H1 (cell line): Measurements from ENCODE around the gene BLOC1S1. TPM values are rescaled to one million over a fixed set of nuclear protein-coding genes. Genes with fewer than 3 reads are reported as not detected.

ENCODE experiments used
- CTCF ChIA-PET: fragments of 300-600 bp; sonication (Branson Sonifier 250); formaldehyde crosslinking; loops from one replicate; lab custom pipeline; 2021; ENCODE audit not compliant: partially characterized antibody; lab: Charles Lee
- POLR2A ChIA-PET: fragments of 300-600 bp; sonication (Branson Sonifier 250); formaldehyde crosslinking; loops from one replicate; lab custom pipeline; 2021; ENCODE audit warnings: inconsistent platforms; ENCODE audit not compliant: partially characterized antibody; lab: Charles Lee
- DNase-seq, 2 experiments: peaks; one replicate each; pipeline versions ENCODE4 v3.0.0 to v3.0.0-alpha.2; 2010 to 2022; ENCODE audit warnings: low spot score in 2 of 2, low read depth in 1 of 2, mixed read lengths in 1 of 2
- FAIRE-seq: peaks from 2 replicates; lab custom pipeline; 2011; peaks lifted over from hg19 to GRCh38; lab: Jason Lieb, UNC
- H2AFZ ChIP-seq: 2 replicates; pipeline ENCODE4 v1.8.1; 2012; ENCODE audit warnings: low read length, inconsistent platforms
- H2AK5ac ChIP-seq: 2 replicates; pipeline ENCODE4 v1.6.1; 2013; ENCODE audit warnings: low read depth, low read length
- H2BK120ac ChIP-seq: replicated peaks from 2 replicates; pipeline ENCODE3; 2013; ENCODE audit warnings: low read depth, low read length, inconsistent platforms
- H2BK12ac ChIP-seq: 2 replicates; pipeline ENCODE4 v1.6.1; 2013; ENCODE audit warnings: low read depth, low read length
- H2BK15ac ChIP-seq: 2 replicates; pipeline ENCODE4 v1.6.1; 2013; ENCODE audit warnings: low read length
- H2BK20ac ChIP-seq: 2 replicates; pipeline ENCODE4 v1.6.1; 2013; ENCODE audit warnings: low read length
- H2BK5ac ChIP-seq: 2 replicates; pipeline ENCODE4 v1.6.1; 2013; ENCODE audit warnings: low read depth, low read length
- H3K14ac ChIP-seq: 2 replicates; pipeline ENCODE4 v1.6.1; 2013; ENCODE audit warnings: inconsistent platforms; ENCODE audit not compliant: insufficient read length
- H3K18ac ChIP-seq: 2 replicates; pipeline ENCODE4 v1.6.1; 2013; ENCODE audit warnings: low read length; ENCODE audit errors: extremely low read depth
- H3K23ac ChIP-seq: 2 replicates; pipeline ENCODE4 v1.6.1; 2013; ENCODE audit warnings: inconsistent platforms; ENCODE audit not compliant: insufficient read length
- H3K23me2 ChIP-seq: 2 replicates; pipeline ENCODE4 v1.6.1; 2013; ENCODE audit warnings: low read depth, low read length
- H3K27ac ChIP-seq: 2 replicates; pipeline ENCODE4 v1.6.1; 2011; ENCODE audit warnings: low read depth, low read length, inconsistent platforms
- H3K27me3 ChIP-seq, 4 experiments: replicated peaks in 1 of 4; 1 replicate in 1 of 4; 2 replicates in 3 of 4; pipeline versions ENCODE4 v1.6.1 to v1.8.1; 2011 to 2013; ENCODE audit warnings: low read length in 3 of 4, mild to moderate bottlenecking in 3 of 4, inconsistent platforms in 2 of 4, mixed read lengths in 2 of 4, moderate library complexity in 1 of 4; ENCODE audit not compliant: control insufficient read depth in 3 of 4, insufficient read depth in 3 of 4; ENCODE audit errors: extremely low read depth in 1 of 4
- H3K36me3 ChIP-seq, 4 experiments: 2 replicates each; pipeline versions ENCODE4 v1.6.1 to v1.8.1; 2011 to 2013; ENCODE audit warnings: mild to moderate bottlenecking in 4 of 4, low read length in 3 of 4, moderate library complexity in 2 of 4, control low read depth in 1 of 4, inconsistent platforms in 1 of 4; ENCODE audit not compliant: insufficient read depth in 4 of 4, control insufficient read depth in 2 of 4
- H3K4ac ChIP-seq: replicated peaks from 2 replicates; pipeline ENCODE3; 2013; ENCODE audit warnings: low read length, low read depth, mixed read lengths, inconsistent platforms; ENCODE audit not compliant: insufficient read length
- H3K4me1 ChIP-seq, 4 experiments: replicated peaks in 1 of 4; 1 replicate in 1 of 4; 2 replicates in 3 of 4; pipeline versions ENCODE4 v1.6.1 to v1.8.1; 2011 to 2013; ENCODE audit warnings: low read length in 3 of 4, inconsistent platforms in 2 of 4, mixed read lengths in 1 of 4; ENCODE audit not compliant: insufficient read depth in 4 of 4, control insufficient read depth in 3 of 4
- H3K4me2 ChIP-seq, 2 experiments: 2 replicates each; pipeline versions ENCODE4 v1.6.1 to v1.8.1; 2011 to 2013; ENCODE audit warnings: low read depth in 2 of 2, low read length in 2 of 2, control low read depth in 1 of 2, inconsistent platforms in 1 of 2, mild to moderate bottlenecking in 1 of 2; ENCODE audit not compliant: insufficient read depth in 1 of 2
- H3K4me3 ChIP-seq, 4 experiments: fragments of 200-600, 300-600 bp in 1 of 4; sonication (generic), shearing (Covaris generic), sonication (Bioruptor Twin) in 1 of 4; 2 replicates each; pipeline versions ENCODE4 v1.5.1 to v1.8.1; 2011 to 2016; ENCODE audit warnings: low read length in 4 of 4, low read depth in 3 of 4, control low read depth in 2 of 4, inconsistent platforms in 2 of 4, mild to moderate bottlenecking in 2 of 4, mixed read lengths in 1 of 4, moderate library complexity in 1 of 4; ENCODE audit not compliant: insufficient read depth in 2 of 4; ENCODE audit errors: extremely low read depth in 1 of 4
- H3K56ac ChIP-seq: replicated peaks from 2 replicates; pipeline ENCODE3; 2013; ENCODE audit warnings: low read depth, mild to moderate bottlenecking, mixed read lengths, low read length, inconsistent platforms; ENCODE audit not compliant: insufficient read length
- H3K79me1 ChIP-seq: 2 replicates; pipeline ENCODE4 v1.6.1; 2013; ENCODE audit warnings: low read depth, low read length, control low read depth
- H3K79me2 ChIP-seq, 2 experiments: 2 replicates each; pipeline versions ENCODE4 v1.6.1 to v1.8.1; 2012 to 2013; ENCODE audit warnings: low read length in 2 of 2, mild to moderate bottlenecking in 2 of 2, inconsistent platforms in 1 of 2; ENCODE audit not compliant: insufficient read depth in 2 of 2, control insufficient read depth in 1 of 2
- H3K9ac ChIP-seq, 4 experiments: replicated peaks in 1 of 4; 1 replicate in 1 of 4; 2 replicates in 3 of 4; pipeline versions ENCODE4 v1.6.1 to v1.8.1; 2011 to 2013; ENCODE audit warnings: low read depth in 3 of 4, low read length in 3 of 4, control low read depth in 2 of 4, mild to moderate bottlenecking in 2 of 4, moderate library complexity in 2 of 4, inconsistent platforms in 1 of 4; ENCODE audit errors: extremely low read depth in 1 of 4
- H3K9me3 ChIP-seq, 2 experiments: 2 replicates each; pipeline versions ENCODE4 v1.6.1 to v1.8.1; 2012 to 2013; ENCODE audit warnings: mild to moderate bottlenecking in 2 of 2, moderate library complexity in 2 of 2, control low read depth in 1 of 2, inconsistent platforms in 1 of 2, low read depth in 1 of 2, low read length in 1 of 2, mixed read lengths in 1 of 2; ENCODE audit not compliant: insufficient read depth in 2 of 2
- H4K20me1 ChIP-seq, 2 experiments: replicated peaks in 1 of 2; 2 replicates each; pipeline versions ENCODE3 to v1.8.1; 2011 to 2013; ENCODE audit warnings: inconsistent platforms in 2 of 2, low read length in 2 of 2, mild to moderate bottlenecking in 1 of 2; ENCODE audit not compliant: insufficient read depth in 2 of 2, control insufficient read depth in 1 of 2
- H4K5ac ChIP-seq: 2 replicates; pipeline ENCODE4 v1.6.1; 2013; ENCODE audit warnings: low read length, low read depth, mixed read lengths, inconsistent platforms; ENCODE audit not compliant: insufficient read length
- H4K8ac ChIP-seq: 2 replicates; pipeline ENCODE4 v1.8.0; 2013; ENCODE audit warnings: mild to moderate bottlenecking, moderate library complexity, low read length, inconsistent platforms; ENCODE audit not compliant: insufficient read depth; ENCODE audit errors: extremely low read depth
- H4K91ac ChIP-seq: replicated peaks from 2 replicates; pipeline ENCODE3; 2013; ENCODE audit warnings: low read length, mixed read lengths, inconsistent platforms; ENCODE audit not compliant: insufficient read length
- BCL11A ChIP-seq, 2 experiments: IDR thresholded peaks; one replicate each; pipeline ENCODE4 v1.6.1; 2011; ENCODE audit warnings: low read depth in 2 of 2, low read length in 2 of 2, mild to moderate bottlenecking in 2 of 2
- CBX5 ChIP-seq: fragments of 300-800, 300-1000 bp; sonication (generic); IDR thresholded peaks from 2 replicates; pipeline ENCODE4 v1.7.1; 2016; ENCODE audit warnings: antibody characterized with exemption, low read length, low read depth
- CBX8 ChIP-seq: fragments of 300-800, 300-1000 bp; sonication (generic); IDR thresholded peaks from 2 replicates; pipeline ENCODE4 v1.7.1; 2016; ENCODE audit warnings: low read depth, low read length, borderline replicate concordance
- CHD2 ChIP-seq: IDR thresholded peaks from 2 replicates; pipeline ENCODE4 v1.6.1; 2012; ENCODE audit warnings: low read length, improper control_type of control experiment
- EZH2 ChIP-seq: fragments of 200-600 bp; sonication (generic); IDR thresholded peaks from 2 replicates; pipeline ENCODE4 v1.7.1; 2012; ENCODE audit warnings: low read depth, mild to moderate bottlenecking, moderate library complexity, low read length, inconsistent platforms; ENCODE audit not compliant: severe bottlenecking
- GTF2F1 ChIP-seq: IDR thresholded peaks from 2 replicates; pipeline ENCODE4 v1.6.1; 2012; ENCODE audit warnings: low read depth, low read length, improper control_type of control experiment, borderline replicate concordance
- POU5F1 ChIP-seq: IDR thresholded peaks from 2 replicates; pipeline ENCODE4 v1.6.1; 2011; ENCODE audit warnings: low read depth, mild to moderate bottlenecking, low read length, moderate library complexity
- SIX5 ChIP-seq: IDR thresholded peaks from 2 replicates; pipeline ENCODE4 v1.6.1; 2011; ENCODE audit warnings: mild to moderate bottlenecking, low read depth, low read length
- TAF7 ChIP-seq: optimal IDR thresholded peaks from 2 replicates; pipeline ENCODE3; 2011; ENCODE audit warnings: low read depth, mild to moderate bottlenecking, inconsistent platforms, low read length, moderate library complexity, borderline replicate concordance
- WGBS, 2 experiments: shearing (Covaris generic) in 1 of 2; methylation state at CpG; one replicate each; pipeline versions ENCODE4 v1.1.6 to v1.1.7; 2013 to 2015; ENCODE audit warnings: low lambda C conversion rate in 2 of 2, mixed read lengths in 2 of 2, inconsistent platforms in 1 of 2, low coverage in 1 of 2, missing lambda C conversion rate in 1 of 2; ENCODE audit not compliant: insufficient replicate concordance in 2 of 2, insufficient coverage in 1 of 2, insufficient read length in 1 of 2; ENCODE audit errors: extremely low coverage in 1 of 2, missing lambda C conversion rate in 1 of 2; 5-methylcytosine and 5-hydroxymethylcytosine counted together
- polyA plus RNA-seq, 7 experiments: library from polyadenylated mRNA; depleted of rRNA in 3 of 7; stranded (reverse) in 5 of 7; unstranded in 2 of 7; fragments of >200 nt in 5 of 7; fragments of 200-250 nt in 2 of 7; gene quantifications; 1 replicate in 5 of 7; 2 replicates in 1 of 7; 4 replicates in 1 of 7; pipeline versions ENCODE4 v1.2.1 to v1.2.3, GENCODE V29; 2011 to 2013; ENCODE audit warnings: missing spikeins in 2 of 7, mixed read lengths in 2 of 7
- total RNA-seq: library from RNA; stranded (reverse); fragmentation: NEBNext Ultra II Directional; extraction: Animal tissue kit (Norgen Biotek cat#: 25700); gene quantifications from 2 replicates; pipeline ENCODE4 v1.2.1, GENCODE V29; 2021
- TF ChIP-seq, protein P1 (sequence below): IDR thresholded peaks from 2 replicates; pipeline ENCODE4 v1.6.1; 2011; ENCODE audit warnings: low read length, improper control_type of control experiment

The BLOC1S1 gene
- total and polyA plus RNA-seq, 2 of the 8 experiments (the other 6 are each of a cell fraction or from before 2014, with no cell fraction given): 91.1 to 185 TPM

DNA sequence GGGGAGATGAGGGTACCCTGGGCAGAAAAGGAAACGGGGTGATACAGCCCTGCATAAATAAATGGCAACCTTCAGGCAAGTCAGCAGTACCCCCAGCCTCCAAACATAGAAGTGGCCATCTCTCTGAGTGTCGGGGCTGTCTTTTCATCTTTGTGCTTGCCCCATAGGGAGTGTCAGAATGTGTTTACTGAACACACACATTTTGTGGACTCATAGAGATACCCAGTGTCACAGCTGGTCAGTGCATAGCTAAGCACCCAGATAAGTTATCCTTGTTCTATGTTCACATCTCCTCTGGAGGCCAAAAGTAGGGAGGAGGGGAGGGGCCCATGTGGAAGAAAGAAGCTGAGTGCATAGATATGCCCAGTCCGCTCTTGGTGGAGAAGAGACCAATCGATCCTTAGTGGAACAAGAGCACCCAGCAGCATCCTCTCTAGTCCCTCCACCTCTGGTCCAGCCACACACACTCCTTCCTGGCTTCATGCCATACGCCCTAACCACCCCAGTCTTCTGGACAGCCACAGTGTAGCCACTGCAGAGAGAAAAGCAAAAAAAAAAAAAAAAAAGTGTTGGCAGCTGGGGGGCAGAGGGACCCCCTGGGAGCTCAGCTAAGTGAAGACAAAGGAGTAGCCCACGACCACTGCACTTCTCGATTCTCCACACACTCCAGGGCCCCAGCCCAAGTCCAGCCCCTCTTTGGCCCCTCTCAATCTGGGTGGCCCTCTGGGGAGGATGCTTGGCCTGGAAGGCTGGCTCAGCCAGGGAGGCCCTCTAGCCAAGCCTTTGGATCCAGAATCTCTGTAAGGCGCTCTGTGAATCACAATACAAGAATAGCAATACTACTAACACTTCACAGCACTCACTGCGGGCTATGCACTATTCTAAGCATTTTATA, 10.8 kb upstream of the BLOC1S1 start:
- Histone ChIP-seq H3K18ac (no peak overlapping the region), H3K9me3 (no peaks in the 10 kb centered on the region), H2BK5ac (no peak overlapping the region), H3K4me1 (peaks cover 0 to 25% (median 8%) of the 10 kb centered on the region in 4 experiments; a peak in 5 of 7 replicates), H3K27ac (no peak overlapping the region), H3K4me2 (peak overlapping the region; percentile 91 to 100; a peak in 2 of 4 replicates), H3K36me3 (peaks cover 0 to 3% (median 0%) of the 10 kb centered on the region in 4 experiments; a peak in 1 of 8 replicates), H3K4me3 (peak overlapping the region in 1 of 4 experiments; percentile 88; a peak in 4 of 8 replicates), H3K9ac (no peak overlapping the region), H3K23ac (no peak overlapping the region), H3K23me2 (peaks cover 15% of the 10 kb centered on the region), H3K14ac (no peak overlapping the region), H4K8ac (no peak overlapping the region; the same call in 1 of the 2 replicates), H3K27me3 (peaks cover 0 to 3% (median 0%) of the 10 kb centered on the region in 4 experiments; a peak in 4 of 7 replicates), H2BK15ac (no peak overlapping the region), H2BK12ac (no peak overlapping the region), H2BK120ac (no peak overlapping the region), H3K79me1 (peaks cover 14% of the 10 kb centered on the region; the same call in 1 of the 2 replicates), H3K79me2 (peaks cover 0 to 32% of the 10 kb centered on the region in 2 experiments; a peak in 2 of 4 replicates), H4K91ac (no peak overlapping the region), H2BK20ac (no peak overlapping the region), H4K5ac (no peak overlapping the region), H2AFZ (no peak overlapping the region), H3K4ac (no peak overlapping the region), H3K56ac (no peak overlapping the region), H2AK5ac (no peak overlapping the region), H4K20me1 (peaks cover 0 to 13% of the 10 kb centered on the region in 2 experiments)
- FAIRE-seq (no peak), DNase-seq (no peak)
- WGBS, 2 experiments: 81% methylated on average over 8 of the region's 9 CpGs; no CpG with 5 or more reads in 1 of the 2 experiments
- CTCF ChIA-PET: interaction anchor here (0.7 to 5.1 kb wide), 29 partner anchors 9 to 1229 kb away, joined by 3 to 38 read pairs (median 6); partner anchors contain the start of genes BLOC1S1, CD63, MUCL1 and RDH5
- POLR2A ChIA-PET: interaction anchor here (1.0 to 3.6 kb wide), 7 partner anchors 12 to 39 kb away, joined by 4 to 39 read pairs (median 9); partner anchors contain the start of genes BLOC1S1 and CD63
- TF ChIP-seq GTF2F1 (no peak), POU5F1 (no peak), CHD2 (no peak), BCL11A (IDR thresholded peaks at IDR 0.05; ENCODE audit: low read depth in 2 of 2, low read length in 2 of 2) (no peak), EZH2 (no peak), TAF7 (no peak), CBX5 (no peak), SIX5 (no peak), CBX8 (no peak)
- TF ChIP-seq, protein P1, sequence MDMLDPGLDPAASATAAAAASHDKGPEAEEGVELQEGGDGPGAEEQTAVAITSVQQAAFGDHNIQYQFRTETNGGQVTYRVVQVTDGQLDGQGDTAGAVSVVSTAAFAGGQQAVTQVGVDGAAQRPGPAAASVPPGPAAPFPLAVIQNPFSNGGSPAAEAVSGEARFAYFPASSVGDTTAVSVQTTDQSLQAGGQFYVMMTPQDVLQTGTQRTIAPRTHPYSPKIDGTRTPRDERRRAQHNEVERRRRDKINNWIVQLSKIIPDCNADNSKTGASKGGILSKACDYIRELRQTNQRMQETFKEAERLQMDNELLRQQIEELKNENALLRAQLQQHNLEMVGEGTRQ: no peak
